B cell (primary cell): ENCODE measurements around the gene DDX24.

ENCODE experiments used
- CTCF ChIP-seq: fragments of 200-600 bp; IDR thresholded peaks from one replicate; pipeline ENCODE4 v1.8.0; 2022; ENCODE audit warnings: antibody characterized with exemption, mild to moderate bottlenecking
- EZH2 ChIP-seq: IDR thresholded peaks from 2 replicates; pipeline ENCODE4 v1.6.1; 2012; ENCODE audit warnings: borderline replicate concordance, low read depth, mild to moderate bottlenecking, moderate library complexity, low read length; ENCODE audit not compliant: insufficient read depth, poor library complexity, severe bottlenecking

GRCh38 chr14:94038921-94039629 lies 41.9 kb downstream of the DDX24 start:
- no peak for TF ChIP-seq CTCF
- TF ChIP-seq EZH2, result no peak
